ENCODE results near the gene NKAIN2. TPM values are rescaled to one million over a fixed set of nuclear protein-coding genes. Genes with fewer than 3 reads are reported as not detected.

Gene NKAIN2
- total and polyA plus RNA-seq, 9 of the 15 experiments (the other 6 are each of a cell fraction or from before 2014, with no cell fraction given), result not detected

- Histone ChIP-seq H3K4me3 (no peak overlapping the region), H4K20me1 (replicated peaks; ENCODE audit: control insufficient read depth, insufficient read depth, low read length) (no peaks in the 10 kb centered on the region), H3K9me3 (replicated peaks; ENCODE audit: control insufficient read depth, insufficient read depth, low read depth, low read length) (no peaks in the 10 kb centered on the region), H3K79me2 (ENCODE audit: control insufficient read depth, insufficient read depth, low read length) (no peaks in the 10 kb centered on the region), H3K4me2 (ENCODE audit: insufficient read depth, low read length) (no peak overlapping the region), H3K9me1 (ENCODE audit: control insufficient read depth, insufficient read depth, low read length) (no peaks in the 10 kb centered on the region), H3K27me3 (ENCODE audit: control insufficient read depth in 2 of 2, insufficient read depth in 2 of 2, low read length in 2 of 2) (no peaks in the 10 kb centered on the region), H3K4me1 (replicated peaks in 1 of 2; ENCODE audit: control insufficient read depth in 2 of 2, insufficient read depth in 2 of 2, low read length in 2 of 2) (no peaks in the 10 kb centered on the region), H3K27ac (ENCODE audit: extremely low read depth, low read depth, low read length) (no peak overlapping the region), H3K36me3 (ENCODE audit: control insufficient read depth, insufficient read depth, low read length) (no peaks in the 10 kb centered on the region), H3K9ac (ENCODE audit: insufficient read depth in 1 of 2, low read depth in 2 of 2, low read length in 2 of 2) (no peak overlapping the region), H2AFZ (ENCODE audit: low read depth, low read length) (no peak overlapping the region)
- POLR2A ChIA-PET, result no interaction called here
- in situ Hi-C loops (cut with MboI), result no loop called here
- DNase-seq (ENCODE audit: extremely low read depth in 1 of 4, low spot score in 3 of 4) (no peak), ATAC-seq (no peak), FAIRE-seq (no peak)
- CTCF ChIA-PET (ENCODE audit: low intra/inter-chr PET ratio), result no interaction called here
- intact Hi-C loops (cut with micrococcal nuclease), result no loop called here
- TF ChIP-seq ZNF79 (CRISPR knock-in tag; IDR thresholded peaks at IDR 0.05; ENCODE audit: low read depth), result no peak
- TF ChIP-seq SRSF9 (IDR thresholded peaks at IDR 0.05; ENCODE audit: borderline replicate concordance, low read depth, low read length), result no peak
- TF ChIP-seq TAF9B (IDR thresholded peaks at IDR 0.05; ENCODE audit: partially characterized antibody), result no peak
- TF ChIP-seq THRA (IDR thresholded peaks at IDR 0.05), result no peak
- TF ChIP-seq ZNF785 (CRISPR knock-in tag; IDR thresholded peaks at IDR 0.05), result no peak
- no peak for TF ChIP-seq RERE (CRISPR knock-in tag; IDR thresholded peaks at IDR 0.05; ENCODE audit: borderline replicate concordance)
- TF ChIP-seq ZBTB33 (CRISPR knock-in tag; IDR thresholded peaks at IDR 0.05), result no peak
- TF ChIP-seq MEF2A (IDR thresholded peaks at IDR 0.05; ENCODE audit: control insufficient read depth, low read depth, low read length), result no peak
- BruUV-seq (replicated peaks), result no TSS peak
- WGBS (ENCODE audit: insufficient coverage, low coverage, missing lambda C conversion rate), result 0% methylated on average over 4 of the region's 4 CpGs
Measured at GRCh38 chr6:124522335-124522734, 718.7 kb downstream of the NKAIN2 start.
